ENCODE data around the gene FAM184A. TPM values are rescaled to one million over a fixed set of nuclear protein-coding genes. Genes with fewer than 3 reads are reported as not detected.

FAM184A gene
- total RNA-seq, 1 donor from 2014 or later = 24.8 TPM

GRCh38 chr6:118967239-118967638 lies 111.2 kb downstream of the FAM184A start:
- Histone ChIP-seq H4K20me1 (ENCODE audit: low read depth) (no peaks in the 10 kb centered on the region), H3K27me3 (no peaks in the 10 kb centered on the region), H3K9me3 (ENCODE audit: low read depth) (no peaks in the 10 kb centered on the region), H3K79me2 (ENCODE audit: low read depth) (no peaks in the 10 kb centered on the region), H3F3A (ENCODE audit: low read depth) (peaks cover 3% of the 10 kb centered on the region), H3K36me3 (no peaks in the 10 kb centered on the region), H3K4me3 (no peak overlapping the region), H3K9ac (no peak overlapping the region), H3K4me2 (no peak overlapping the region), H2AFZ (replicated peaks) (no peak overlapping the region), H3K4me1 (no peaks in the 10 kb centered on the region), H3K27ac (no peak overlapping the region)
- Mint-ChIP-seq H3K27ac (no peak overlapping the region), H3K9me3 (no peaks in the 10 kb centered on the region), H3K27me3 (ENCODE audit: insufficient read depth, low read depth) (no peaks in the 10 kb centered on the region), H3K36me3 (no peaks in the 10 kb centered on the region), H3K4me3 (no peak overlapping the region), H3K4me1 (no peaks in the 10 kb centered on the region)
- no peak for DNase-seq (ENCODE audit: low spot score)
- TF ChIP-seq CTCF (IDR thresholded peaks at IDR 0.05) (no peak), EZH2 (IDR thresholded peaks at IDR 0.05) (no peak), EZH2phosphoT487 (IDR thresholded peaks at IDR 0.05) (no peak)

- Mint-ChIP-seq H3K27ac (no peak overlapping the region), H3K27me3 (ENCODE audit: insufficient read depth, low read depth) (no peaks in the 10 kb centered on the region)
Observed at GRCh38 chr6:118965843-118966370, 112.6 kb downstream of the FAM184A start.

GRCh38 chr6:118965371-118965770 lies 113.1 kb downstream of the FAM184A start:
- no peak overlapping the region for H3K27ac Mint-ChIP-seq

More at GRCh38 chr6:118965843-118966370, 112.6 kb downstream of the FAM184A start:
- DNase-seq (ENCODE audit: low spot score) = no peak
- no peaks in the 10 kb centered on the region for H3K79me2 ChIP-seq (ENCODE audit: low read depth)
- Mint-ChIP-seq H3K36me3 (no peaks in the 10 kb centered on the region), H3K4me3 (no peak overlapping the region), H3K4me1 (no peaks in the 10 kb centered on the region), H3K9me3 (no peaks in the 10 kb centered on the region)
- TF ChIP-seq CTCF (IDR thresholded peaks at IDR 0.05) (no peak), EZH2phosphoT487 (IDR thresholded peaks at IDR 0.05) (no peak), EZH2 (IDR thresholded peaks at IDR 0.05) (no peak)
- H3K4me3 ChIP-seq = no peak overlapping the region
- no peak overlapping the region for H3K4me2 ChIP-seq
- no peaks in the 10 kb centered on the region for H3K9me3 ChIP-seq (ENCODE audit: low read depth)
- no peaks in the 10 kb centered on the region for H3K27me3 ChIP-seq
- no peak overlapping the region for H3K27ac ChIP-seq
- H3F3A ChIP-seq (ENCODE audit: low read depth) = peaks cover 3% of the 10 kb centered on the region
- H3K9ac ChIP-seq = no peak overlapping the region
- H4K20me1 ChIP-seq (ENCODE audit: low read depth) = no peaks in the 10 kb centered on the region
- H3K36me3 ChIP-seq = no peaks in the 10 kb centered on the region
- H2AFZ ChIP-seq (replicated peaks) = no peak overlapping the region
- H3K4me1 ChIP-seq = no peaks in the 10 kb centered on the region

More at GRCh38 chr6:118965371-118965770, 113.1 kb downstream of the FAM184A start:
- H3K4me1 Mint-ChIP-seq = no peaks in the 10 kb centered on the region
- H3K4me1 ChIP-seq = no peaks in the 10 kb centered on the region
- H3F3A ChIP-seq (ENCODE audit: low read depth) = peaks cover 3% of the 10 kb centered on the region
- H3K36me3 Mint-ChIP-seq = no peaks in the 10 kb centered on the region
- no peak overlapping the region for H3K27ac ChIP-seq
- H3K36me3 ChIP-seq = no peaks in the 10 kb centered on the region
- no peaks in the 10 kb centered on the region for H4K20me1 ChIP-seq (ENCODE audit: low read depth)
- no peak overlapping the region for H3K9ac ChIP-seq
- H3K79me2 ChIP-seq (ENCODE audit: low read depth) = no peaks in the 10 kb centered on the region
- H2AFZ ChIP-seq (replicated peaks) = no peak overlapping the region
- H3K27me3 ChIP-seq = no peaks in the 10 kb centered on the region
- no peaks in the 10 kb centered on the region for H3K9me3 ChIP-seq (ENCODE audit: low read depth)
- no peak overlapping the region for H3K4me3 ChIP-seq
- no peaks in the 10 kb centered on the region for H3K27me3 Mint-ChIP-seq (ENCODE audit: insufficient read depth, low read depth)
- no peak for TF ChIP-seq EZH2 (IDR thresholded peaks at IDR 0.05)
- no peak for TF ChIP-seq CTCF (IDR thresholded peaks at IDR 0.05)
- no peak for TF ChIP-seq EZH2phosphoT487 (IDR thresholded peaks at IDR 0.05)
- H3K9me3 Mint-ChIP-seq = no peaks in the 10 kb centered on the region
- H3K4me3 Mint-ChIP-seq = no peak overlapping the region
- no peak for DNase-seq (ENCODE audit: low spot score)
- H3K4me2 ChIP-seq = no peak overlapping the region

Measured in neural progenitor cell (in vitro differentiated cells).